Suprapubic skin (tissue), 4 donors: ENCODE data around the gene GOLGA2. TPM values are rescaled to one million over a fixed set of nuclear protein-coding genes. Genes with fewer than 3 reads are reported as not detected.
A peak's percentile ranks its signal among the peaks of the same experiment; 100 is the strongest.

Source experiments
- DNase-seq, 2 donors: peaks; one replicate each; pipeline ENCODE4 v3.0.0-alpha.2; 2019; ENCODE audit warnings: low spot score in 2 of 2
- H3K27ac ChIP-seq: fragments of 200-600 bp; sonication (generic); one replicate; pipeline ENCODE4 v1.5.1; 2019
- H3K27me3 ChIP-seq: fragments of 200-600 bp; sonication (generic); one replicate; pipeline ENCODE4 v1.5.1; 2019
- H3K36me3 ChIP-seq: fragments of 200-600 bp; sonication (generic); one replicate; pipeline ENCODE4 v1.5.1; 2019
- H3K4me1 ChIP-seq: fragments of 200-600 bp; sonication (generic); one replicate; pipeline ENCODE4 v1.5.1; 2019
- H3K4me3 ChIP-seq: fragments of 200-600 bp; sonication (generic); one replicate; pipeline ENCODE4 v1.5.1; 2019; ENCODE audit warnings: mild to moderate bottlenecking
- H3K9me3 ChIP-seq: fragments of 200-600 bp; sonication (generic); one replicate; pipeline ENCODE4 v1.5.1; 2019
- CTCF ChIP-seq, 2 donors: fragments of 200-600 bp in 1 of 2; fragments of 450-650 bp in 1 of 2; sonication (generic) in 1 of 2; IDR thresholded peaks; one replicate each; pipeline ENCODE4 v1.5.1; 2016 to 2019; ENCODE audit warnings: antibody characterized with exemption in 2 of 2, mild to moderate bottlenecking in 1 of 2, moderate library complexity in 1 of 2
- EP300 ChIP-seq: sonication (generic); formaldehyde crosslinking; IDR thresholded peaks from one replicate; pipeline ENCODE4 v1.6.1; 2017; ENCODE audit warnings: antibody characterized with exemption
- POLR2A ChIP-seq, 2 donors: fragments of 450-650 bp; IDR thresholded peaks; one replicate each; pipeline ENCODE4 v1.6.1; 2017; ENCODE audit warnings: antibody characterized with exemption in 2 of 2, mild to moderate bottlenecking in 2 of 2, moderate library complexity in 2 of 2
- POLR2AphosphoS5 ChIP-seq, 3 donors: sonication (generic); formaldehyde crosslinking; IDR thresholded peaks; one replicate each; pipeline ENCODE4 v1.6.1; 2017; ENCODE audit warnings: antibody characterized with exemption in 3 of 3
- WGBS: methylation state at CpG from one replicate; pipeline ENCODE4 v1.1.5; 2018; 5-methylcytosine and 5-hydroxymethylcytosine counted together
- total RNA-seq, 4 donors: library from RNA; depleted of rRNA; stranded (reverse); fragments of >200 nt; gene quantifications; one replicate each; pipeline ENCODE4 v1.1.0, GENCODE V29; 2016

GOLGA2 gene
- total RNA-seq, 4 donors from 2014 or later = 83.5 to 131 (median 99.0) TPM

DNA sequence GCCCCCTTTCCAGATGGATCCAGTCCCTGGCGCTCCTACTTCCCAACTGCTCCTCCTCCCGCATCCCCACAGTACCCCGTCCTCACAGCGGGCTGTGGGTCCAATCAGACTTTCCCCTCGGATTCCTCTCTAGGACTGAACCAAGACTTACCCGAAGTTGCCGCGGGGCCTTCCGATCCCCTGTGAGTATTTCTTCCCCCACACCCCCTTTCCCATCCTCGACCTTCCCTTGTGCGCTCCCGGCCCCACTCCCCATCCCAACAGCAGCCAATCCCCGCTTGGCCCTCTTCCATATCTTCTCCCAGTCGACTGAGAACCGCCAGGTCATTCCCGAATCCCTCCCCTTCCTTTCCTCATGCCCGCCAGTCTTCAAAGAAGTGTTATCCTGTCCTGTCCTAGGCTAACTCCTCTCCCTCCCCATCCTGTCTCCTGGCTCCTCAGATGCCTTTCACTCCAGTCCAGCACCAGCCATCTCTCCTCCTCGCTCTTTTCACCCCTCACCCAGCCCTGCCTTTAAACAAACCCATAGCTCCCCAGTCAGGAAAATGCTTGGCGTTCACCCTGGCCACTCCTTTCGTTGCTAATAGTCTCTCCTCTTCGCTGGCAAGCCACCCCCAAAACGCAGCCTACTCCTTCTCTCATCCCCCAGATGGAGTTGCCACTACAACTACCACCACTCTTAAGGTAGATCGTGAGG, 915 bp upstream of the GOLGA2 start:
- H3K27me3 ChIP-seq = no peaks in the 10 kb centered on the region
- no peaks in the 10 kb centered on the region for H3K9me3 ChIP-seq
- WGBS = 8% methylated on average over 23 of the region's 23 CpGs
- H3K4me1 ChIP-seq = peaks cover 38% of the 10 kb centered on the region
- no peak for TF ChIP-seq POLR2AphosphoS5 (IDR thresholded peaks at IDR 0.05)
- TF ChIP-seq CTCF (IDR thresholded peaks at IDR 0.05) = no peak
- TF ChIP-seq EP300 = no peak
- TF ChIP-seq POLR2A (IDR thresholded peaks at IDR 0.05) = no peak
- peak in 1 of 2 donors; percentile 84 for DNase-seq
- H3K36me3 ChIP-seq = peaks cover 10% of the 10 kb centered on the region
- peak overlapping the region; percentile 89 for H3K27ac ChIP-seq
- peak overlapping the region; percentile 82 for H3K4me3 ChIP-seq

- 0% methylated on average over 32 of the region's 38 CpGs for WGBS
- Histone ChIP-seq H3K36me3 (peaks cover 16% of the 10 kb centered on the region), H3K27ac (peak within 1 kb of the TSS; percentile 89), H3K4me3 (peak within 1 kb of the TSS; percentile 82), H3K27me3 (no peaks in the 10 kb centered on the region), H3K9me3 (no peaks in the 10 kb centered on the region), H3K4me1 (peaks cover 43% of the 10 kb centered on the region)
- peak; percentile 100 for DNase-seq
- TF ChIP-seq EP300 (no peak), CTCF (IDR thresholded peaks at IDR 0.05) (no peak), POLR2A (IDR thresholded peaks at IDR 0.05) (peak; percentile 58 to 87), POLR2AphosphoS5 (IDR thresholded peaks at IDR 0.05) (peak; percentile 11 to 85 (median 14))
Observed at GRCh38 chr9:128276008-128276573, 284 bp upstream of the GOLGA2 start, which contains the start of gene SWI5. Gene SWI5, plus strand, starts transcription at chr9:128276276.

GRCh38 chr9:128274245-128274644, 1.6 kb downstream of the GOLGA2 start:
- no peak overlapping the region for H3K27ac ChIP-seq
- H3K36me3 ChIP-seq = peaks cover 17% of the 10 kb centered on the region
- peak overlapping the region; percentile 82 for H3K4me3 ChIP-seq
- H3K4me1 ChIP-seq = peaks cover 39% of the 10 kb centered on the region
- TF ChIP-seq CTCF (IDR thresholded peaks at IDR 0.05) = no peak
- TF ChIP-seq POLR2A (IDR thresholded peaks at IDR 0.05) = no peak
- no peaks in the 10 kb centered on the region for H3K9me3 ChIP-seq
- no peaks in the 10 kb centered on the region for H3K27me3 ChIP-seq
- no peak for DNase-seq
- 68% methylated on average over 8 of the region's 8 CpGs for WGBS

- WGBS = 77% methylated on average over 5 of the region's 5 CpGs
- Histone ChIP-seq H3K27ac (peak overlapping the region; percentile 43), H3K27me3 (no peaks in the 10 kb centered on the region), H3K36me3 (peaks cover 43% of the 10 kb centered on the region), H3K4me3 (no peak overlapping the region), H3K9me3 (no peaks in the 10 kb centered on the region), H3K4me1 (peaks cover 34% of the 10 kb centered on the region)
- no peak for TF ChIP-seq CTCF (IDR thresholded peaks at IDR 0.05)
- no peak for TF ChIP-seq POLR2A (IDR thresholded peaks at IDR 0.05)
- TF ChIP-seq POLR2AphosphoS5 (IDR thresholded peaks at IDR 0.05) = no peak
- no peak for TF ChIP-seq EP300
- DNase-seq = no peak
Observed at GRCh38 chr9:128271512-128271911, 4.3 kb downstream of the GOLGA2 start.

- H3K27ac ChIP-seq = peak overlapping the region; percentile 43
- peaks cover 47% of the 10 kb centered on the region for H3K36me3 ChIP-seq
- no peak for DNase-seq
- H3K27me3 ChIP-seq = no peaks in the 10 kb centered on the region
- H3K4me3 ChIP-seq = no peak overlapping the region
- no peaks in the 10 kb centered on the region for H3K9me3 ChIP-seq
- WGBS = 52% methylated on average over 3 of the region's 3 CpGs
- TF ChIP-seq EP300 (no peak), POLR2A (IDR thresholded peaks at IDR 0.05) (no peak), POLR2AphosphoS5 (IDR thresholded peaks at IDR 0.05) (no peak), CTCF (IDR thresholded peaks at IDR 0.05) (no peak)
- H3K4me1 ChIP-seq = peaks cover 33% of the 10 kb centered on the region
Observed at GRCh38 chr9:128271112-128271511, 4.7 kb downstream of the GOLGA2 start.
